Activated T-cell treated with anti-CD3 and anti-CD28 coated beads, Interleukin-2, amount 50 U/mL, for 48 hours (primary cell): ENCODE data around the gene SLC6A18.

Experiments
- DNase-seq, 2 experiments: peaks; one replicate each; pipeline ENCODE4 v3.0.0-alpha.2; 2020

Gene SLC6A18

GRCh38 chr5:1187234-1187949, 37.8 kb upstream of the SLC6A18 start:
- no peak for DNase-seq

- no peak for DNase-seq
Measured at GRCh38 chr5:1187950-1188334, 37.2 kb upstream of the SLC6A18 start.

- no peak for DNase-seq
Measured at GRCh38 chr5:1188464-1188863, 36.7 kb upstream of the SLC6A18 start.

GRCh38 chr5:1189269-1189668, 35.9 kb upstream of the SLC6A18 start:
- DNase-seq, result no peak

GRCh38 chr5:1190278-1190677, 34.9 kb upstream of the SLC6A18 start:
- DNase-seq, result no peak

GRCh38 chr5:1190837-1191239, 34.3 kb upstream of the SLC6A18 start:
- DNase-seq, result no peak

- no peak for DNase-seq
Measured at GRCh38 chr5:1192971-1193590, 32.1 kb upstream of the SLC6A18 start.

- DNase-seq, result no peak
Measured at GRCh38 chr5:1193591-1193985, 31.6 kb upstream of the SLC6A18 start.

- DNase-seq, result no peak
Measured at GRCh38 chr5:1194378-1194777, 30.8 kb upstream of the SLC6A18 start.

- no peak for DNase-seq
Measured at GRCh38 chr5:1195439-1195838, 29.7 kb upstream of the SLC6A18 start.

GRCh38 chr5:1195916-1196315, 29.3 kb upstream of the SLC6A18 start:
- no peak for DNase-seq

GRCh38 chr5:1196562-1196961, 28.6 kb upstream of the SLC6A18 start:
- no peak for DNase-seq

GRCh38 chr5:1197876-1198666, 27.1 kb upstream of the SLC6A18 start:
- DNase-seq, result no peak

- DNase-seq, result no peak
Measured at GRCh38 chr5:1199340-1199648, 25.9 kb upstream of the SLC6A18 start.

- no peak for DNase-seq
Measured at GRCh38 chr5:1199649-1200494, 25.3 kb upstream of the SLC6A18 start.

- no peak for DNase-seq
Measured at GRCh38 chr5:1200495-1201326, 24.5 kb upstream of the SLC6A18 start.

GRCh38 chr5:1201327-1202025, 23.7 kb upstream of the SLC6A18 start, which contains the start of gene SLC6A19:
Gene SLC6A19, plus strand, starts transcription at chr5:1201595. Its CDS starts 56 bp downstream, at chr5:1201651.
- DNase-seq, result no peak

- no peak for DNase-seq
Measured at GRCh38 chr5:1202026-1202797, 23.0 kb upstream of the SLC6A18 start.

GRCh38 chr5:1202798-1203185, 22.4 kb upstream of the SLC6A18 start:
- DNase-seq, result no peak

GRCh38 chr5:1203311-1203967, 21.7 kb upstream of the SLC6A18 start:
- no peak for DNase-seq
